Measurements from ENCODE around the gene KANTR.
A peak's percentile ranks its signal among the peaks of the same experiment; 100 is the strongest.

The KANTR gene

GRCh38 chrX:53093748-53094581, at the start of gene KANTR:
Gene KANTR, plus strand, starts transcription at chrX:53094142. Its CDS starts 30,131 bp downstream, at chrX:53124273.
- peak; percentile 77 for DNase-seq

GRCh38 chrX:53044995-53045394, 48.9 kb upstream of the KANTR start:
- no peak for DNase-seq

- no peak for DNase-seq
Observed at GRCh38 chrX:53047228-53047627, 46.7 kb upstream of the KANTR start.

- DNase-seq = no peak
Observed at GRCh38 chrX:53048169-53049126, 45.5 kb upstream of the KANTR start, which contains the start of gene GPR173. Gene GPR173, plus strand, starts transcription at chrX:53048789. Its CDS starts 27,833 bp downstream, at chrX:53076622.

GRCh38 chrX:53049127-53049517, 44.8 kb upstream of the KANTR start:
- no peak for DNase-seq

- DNase-seq = no peak
Observed at GRCh38 chrX:53050841-53051240, 43.1 kb upstream of the KANTR start.

- DNase-seq = no peak
Observed at GRCh38 chrX:53055244-53055849, 38.6 kb upstream of the KANTR start.

GRCh38 chrX:53056292-53056691, 37.6 kb upstream of the KANTR start:
- DNase-seq = no peak

- DNase-seq = no peak
Observed at GRCh38 chrX:53065104-53065503, 28.8 kb upstream of the KANTR start.

GRCh38 chrX:53071064-53071463, 22.9 kb upstream of the KANTR start:
- DNase-seq = no peak

- peak; percentile 69 for DNase-seq
Observed at GRCh38 chrX:53071604-53072417, 22.1 kb upstream of the KANTR start.

GRCh38 chrX:53072418-53073114, 21.4 kb upstream of the KANTR start:
- no peak for DNase-seq

GRCh38 chrX:53073115-53073586, 20.8 kb upstream of the KANTR start:
- DNase-seq = no peak

- no peak for DNase-seq
Observed at GRCh38 chrX:53075011-53075410, 18.9 kb upstream of the KANTR start.

- DNase-seq = no peak
Observed at GRCh38 chrX:53076671-53077070, 17.3 kb upstream of the KANTR start.

GRCh38 chrX:53077207-53078197, 16.4 kb upstream of the KANTR start:
- DNase-seq = no peak

GRCh38 chrX:53078943-53079342, 15.0 kb upstream of the KANTR start:
- no peak for DNase-seq

GRCh38 chrX:53080628-53081580, 13.0 kb upstream of the KANTR start:
- DNase-seq = no peak
